Heart left ventricle (tissue), 16 donors: ENCODE measurements around the gene RIN3. TPM values are rescaled to one million over a fixed set of nuclear protein-coding genes. Genes with fewer than 3 reads are reported as not detected.
A peak's percentile ranks its signal among the peaks of the same experiment; 100 is the strongest.

Experiments
- ATAC-seq, 4 donors: fragments of 200-7000 bp; cut with Tn5 transposase; one replicate each; pipeline ENCODE4 v1.9.1; 2020 to 2022; ENCODE audit warnings: moderate library complexity in 4 of 4, mild to moderate bottlenecking in 3 of 4, moderate number of reproducible peaks in 1 of 4
- DNase-seq, 5 donors: peaks; one replicate each; pipeline ENCODE4 v3.0.0-alpha.2; 2020
- H3K27ac ChIP-seq, 12 donors: fragments of 200-600 bp; sonication (generic) in 4 of 12; one replicate each; pipeline versions ENCODE4 v1.5.0 to v1.8.0; 2016 to 2022; ENCODE audit warnings: mild to moderate bottlenecking in 2 of 12
- H3K27me3 ChIP-seq, 9 donors: fragments of 200-600 bp; sonication (generic) in 2 of 9; one replicate each; pipeline versions ENCODE4 v1.5.1 to v1.8.0; 2016 to 2022; ENCODE audit warnings: mild to moderate bottlenecking in 3 of 9
- H3K36me3 ChIP-seq, 9 donors: fragments of 200-600 bp; sonication (generic) in 2 of 9; one replicate each; pipeline versions ENCODE4 v1.5.0 to v1.8.0; 2018 to 2022; ENCODE audit warnings: mild to moderate bottlenecking in 2 of 9
- H3K4me1 ChIP-seq, 12 donors: fragments of 200-600 bp; sonication (generic) in 4 of 12; one replicate each; pipeline versions ENCODE4 v1.5.0 to v1.8.0; 2016 to 2022; ENCODE audit warnings: mild to moderate bottlenecking in 3 of 12
- H3K4me3 ChIP-seq, 12 donors: fragments of 200-600 bp; sonication (generic) in 4 of 12; one replicate each; pipeline versions ENCODE4 v1.5.0 to v1.8.0; 2017 to 2022; ENCODE audit warnings: mild to moderate bottlenecking in 9 of 12, moderate library complexity in 4 of 12
- H3K9me3 ChIP-seq, 12 donors: fragments of 200-600 bp; sonication (generic) in 4 of 12; one replicate each; pipeline versions ENCODE4 v1.5.0 to v1.8.0; 2016 to 2022; ENCODE audit warnings: mild to moderate bottlenecking in 1 of 12
- CTCF ChIP-seq, 12 donors: fragments of 200-600 bp; sonication (generic) in 4 of 12; IDR thresholded peaks; one replicate each; pipeline versions ENCODE4 v1.5.0 to v1.8.0; 2018 to 2022; ENCODE audit warnings: antibody characterized with exemption in 12 of 12, mild to moderate bottlenecking in 5 of 12
- POLR2A ChIP-seq, 2 donors: fragments of 450-650 bp; IDR thresholded peaks; one replicate each; pipeline ENCODE4 v1.6.1; 2017; ENCODE audit warnings: antibody characterized with exemption in 2 of 2, mild to moderate bottlenecking in 2 of 2, moderate library complexity in 2 of 2
- WGBS, 4 donors: extraction: QIAGEN DNeasy Blood & Tissue Kit in 2 of 4; methylation state at CpG; one replicate each; pipeline versions ENCODE4 v1.1.5 to v1.1.7; 2013 to 2018; 5-methylcytosine and 5-hydroxymethylcytosine counted together
- intact Hi-C, 10 donors: fragments of 100-400 bp; cut with DNase I; formaldehyde crosslinking; loops; one replicate each; pipeline versions ENCODE4 v1.11.1 to v1.14.2; 2022
- polyA plus RNA-seq, 2 donors: library from polyadenylated mRNA; stranded (reverse); fragments of 200-250 nt; gene quantifications; one replicate each; pipeline ENCODE4 v1.2.3, GENCODE V29; 2013
- total RNA-seq, 9 donors: library from RNA; depleted of rRNA in 2 of 9; stranded (reverse); fragments of >200 nt in 2 of 9; fragmentation: NEBNext Ultra II Directional in 3 of 9; extraction: Animal tissue kit (Norgen Biotek cat#: 25700) in 3 of 9; gene quantifications; one replicate each; pipeline versions ENCODE4 v1.1.0 to v1.2.4, GENCODE V29; 2016 to 2023
- donor health status: ischemic (EF 13 %, LVEDD 7.1; RV severe dilation, severe dysfunction).
- donor health status: healthy with polysubstance abuse.
- donor health status: DM: no; HTN: yes; CAD: no.
- donor health status: DM: no; HTN: no; CAD: no.
- donor health status: ischemic (EF 25% LVEDD 6.9; RV normal size, moderate dysfunction).
- donor health status: ischemic (EF 25% LVEDD 5.7; RV mildly dilated, moderate dysfunction).
- donor health status: healthy.
- donor health status: DM: yes; HTN: yes; CAD: no.
- donor health status: ischemic (EF 35%, LVEDD 5.7; RV mildly dilated, moderate dysfunction).
- donor health status: nonischemic (EF 11% LVEDD 7.7; RV severe dilation, severe dysfunction).
- donor health status: DM: yes; HTN: yes; CAD: no.
- donor health status: PGD.
- donor health status: ischemic (EF 29% LVEDD 5.4; RV normal size, mild dysfunction).
- donor health status: nonischemic (EF 23%, LVEDD 6.1; RV moderate dilation, normal function).

RIN3 gene
- total and polyA plus RNA-seq, 11 donors, result 8.6 to 37.0 (median 12.7) TPM

GRCh38 chr14:92519246-92520101, 5.9 kb downstream of the RIN3 start:
- intact Hi-C loops, result loop anchor here in 1 of 10 donors (5.0 kb wide), 1 partner anchor 158 kb away; no protein-coding TSS in a partner anchor
- Histone ChIP-seq H3K9me3 (no peaks in the 10 kb centered on the region), H3K27ac (peak overlapping the region in 2 of 12 donors; percentile 40 to 56), H3K4me1 (peaks cover 0 to 66% (median 11%) of the 10 kb centered on the region in 12 donors), H3K36me3 (peaks cover 0 to 3% (median 0%) of the 10 kb centered on the region in 9 donors), H3K27me3 (no peaks in the 10 kb centered on the region), H3K4me3 (no peak overlapping the region)
- TF ChIP-seq CTCF (IDR thresholded peaks at IDR 0.05) (no peak), POLR2A (IDR thresholded peaks at IDR 0.05) (no peak)
- ATAC-seq (peak in 1 of 4 donors; percentile 14), DNase-seq (no peak)
- WGBS, 4 donors, result 82 to 91% (median 88%) methylated on average over 15 to 20 of the region's 20 CpGs

GRCh38 chr14:92520102-92521057, 6.8 kb downstream of the RIN3 start:
- H3K4me3 ChIP-seq, result no peak overlapping the region
- peak in 2 of 4 donors; percentile 32 to 43 for ATAC-seq
- no peaks in the 10 kb centered on the region for H3K9me3 ChIP-seq
- H3K4me1 ChIP-seq, result peaks cover 0 to 65% (median 13%) of the 10 kb centered on the region in 12 donors
- intact Hi-C loops, result no loop called here
- peaks cover 0 to 3% (median 0%) of the 10 kb centered on the region in 9 donors for H3K36me3 ChIP-seq
- DNase-seq, result no peak
- 82 to 89% (median 87%) methylated on average over 16 to 17 of the region's 17 CpGs for WGBS, 4 donors
- peak overlapping the region in 1 of 12 donors; percentile 56 for H3K27ac ChIP-seq
- H3K27me3 ChIP-seq, result no peaks in the 10 kb centered on the region
- TF ChIP-seq CTCF (IDR thresholded peaks at IDR 0.05), result no peak
- no peak for TF ChIP-seq POLR2A (IDR thresholded peaks at IDR 0.05)

- H3K27ac ChIP-seq, result no peak overlapping the region
- H3K4me1 ChIP-seq, result peaks cover 0 to 59% (median 8%) of the 10 kb centered on the region in 12 donors
- no peak for TF ChIP-seq POLR2A (IDR thresholded peaks at IDR 0.05)
- no peak for TF ChIP-seq CTCF (IDR thresholded peaks at IDR 0.05)
- WGBS, 4 donors, result 92 to 94% (median 93%) methylated on average over 2 of the region's 2 CpGs
- intact Hi-C loops, result no loop called here
- DNase-seq, result no peak
- no peaks in the 10 kb centered on the region for H3K27me3 ChIP-seq
- no peak overlapping the region for H3K4me3 ChIP-seq
- H3K9me3 ChIP-seq, result no peaks in the 10 kb centered on the region
- ATAC-seq, result no peak
- H3K36me3 ChIP-seq, result peaks cover 0 to 3% (median 0%) of the 10 kb centered on the region in 9 donors
Observed at GRCh38 chr14:92521058-92521415, 7.5 kb downstream of the RIN3 start.
